H9 (cell line): Measurements from ENCODE around the gene RNF217. TPM values are rescaled to one million over a fixed set of nuclear protein-coding genes. Genes with fewer than 3 reads are reported as not detected.

Source experiments
- DNase-seq: peaks from one replicate; pipeline ENCODE4 v3.0.0-alpha.2; 2017
- H2AFZ ChIP-seq: one replicate; pipeline ENCODE4 v1.6.1; 2013; ENCODE audit warnings: mild to moderate bottlenecking, low read length, control low read depth, moderate library complexity
- H2AK5ac ChIP-seq: 2 replicates; pipeline ENCODE4 v1.6.1; 2013; ENCODE audit warnings: low read length, control low read depth, mixed read lengths; ENCODE audit not compliant: insufficient read length
- H2BK120ac ChIP-seq: one replicate; pipeline ENCODE4 v1.6.1; 2013; ENCODE audit warnings: low read depth, mild to moderate bottlenecking, low read length, control low read depth, inconsistent platforms; ENCODE audit not compliant: poor library complexity, severe bottlenecking
- H2BK12ac ChIP-seq: 2 replicates; pipeline ENCODE4 v1.6.1; 2013; ENCODE audit warnings: low read length, control low read depth, mixed read lengths, low read depth; ENCODE audit not compliant: insufficient read length
- H2BK15ac ChIP-seq: 2 replicates; pipeline ENCODE4 v1.6.1; 2013; ENCODE audit warnings: low read depth, low read length, control low read depth
- H2BK20ac ChIP-seq: one replicate; pipeline ENCODE4 v1.6.1; 2013; ENCODE audit warnings: low read depth, mild to moderate bottlenecking, low read length, control low read depth, inconsistent platforms; ENCODE audit not compliant: poor library complexity, severe bottlenecking
- H2BK5ac ChIP-seq: 2 replicates; pipeline ENCODE4 v1.6.1; 2013; ENCODE audit warnings: low read length, control low read depth, mixed read lengths; ENCODE audit not compliant: insufficient read length
- H3K14ac ChIP-seq: 2 replicates; pipeline ENCODE4 v1.6.1; 2013; ENCODE audit warnings: low read length, control low read depth; ENCODE audit not compliant: insufficient read depth
- H3K18ac ChIP-seq: 2 replicates; pipeline ENCODE4 v1.6.1; 2013; ENCODE audit warnings: low read depth, mild to moderate bottlenecking, mixed read lengths, low read length, control low read depth; ENCODE audit not compliant: insufficient read length
- H3K23ac ChIP-seq: 2 replicates; pipeline ENCODE4 v1.6.1; 2013; ENCODE audit warnings: low read length, control low read depth, mixed read lengths, low read depth; ENCODE audit not compliant: insufficient read length
- H3K23me2 ChIP-seq: 2 replicates; pipeline ENCODE4 v1.6.1; 2013; ENCODE audit warnings: low read depth, mild to moderate bottlenecking, mixed read lengths, low read length, control low read depth; ENCODE audit not compliant: insufficient read length, poor library complexity, severe bottlenecking
- H3K27ac ChIP-seq: 2 replicates; pipeline ENCODE4 v1.5.1; 2013; ENCODE audit warnings: low read length, control low read depth, mixed read lengths, low read depth; ENCODE audit not compliant: insufficient read length
- H3K27me3 ChIP-seq: 2 replicates; pipeline ENCODE4 v1.6.1; 2013; ENCODE audit warnings: low read length, control low read depth, inconsistent platforms; ENCODE audit not compliant: insufficient read depth
- H3K4ac ChIP-seq: 2 replicates; pipeline ENCODE4 v1.6.1; 2013; ENCODE audit warnings: low read depth, mild to moderate bottlenecking, control low read depth, inconsistent platforms, low read length, moderate library complexity
- H3K4me1 ChIP-seq: 2 replicates; pipeline ENCODE4 v1.6.1; 2013; ENCODE audit warnings: low read length, control low read depth, inconsistent platforms; ENCODE audit not compliant: insufficient read depth
- H3K4me2 ChIP-seq: 2 replicates; pipeline ENCODE4 v1.6.1; 2013; ENCODE audit warnings: low read length, control low read depth, mixed read lengths; ENCODE audit not compliant: insufficient read length, insufficient read depth
- H3K56ac ChIP-seq: 2 replicates; pipeline ENCODE4 v1.6.1; 2013; ENCODE audit warnings: low read depth, mild to moderate bottlenecking, mixed read lengths, low read length, control low read depth; ENCODE audit not compliant: insufficient read length
- H3K79me1 ChIP-seq: 2 replicates; pipeline ENCODE4 v1.6.1; 2013; ENCODE audit warnings: low read depth, mild to moderate bottlenecking, moderate library complexity, low read length, control low read depth, inconsistent platforms; ENCODE audit not compliant: insufficient read depth, poor library complexity, severe bottlenecking
- H3K79me2 ChIP-seq: 2 replicates; pipeline ENCODE4 v1.6.1; 2013; ENCODE audit warnings: low read length, control low read depth, inconsistent platforms; ENCODE audit not compliant: insufficient read depth
- H3K9ac ChIP-seq: 2 replicates; pipeline ENCODE4 v1.6.1; 2013; ENCODE audit warnings: low read length, control low read depth, mixed read lengths; ENCODE audit not compliant: insufficient read length; ENCODE audit errors: extremely low read depth
- H3K9me3 ChIP-seq: one replicate; pipeline ENCODE4 v1.6.1; 2013; ENCODE audit warnings: low read depth, low read length, inconsistent platforms; ENCODE audit not compliant: control insufficient read depth
- H3T11ph ChIP-seq: one replicate; pipeline ENCODE4 v1.6.1; 2013; ENCODE audit warnings: mild to moderate bottlenecking, low read length, control low read depth, inconsistent platforms
- H4K20me1 ChIP-seq: one replicate; pipeline ENCODE4 v1.6.1; 2013; ENCODE audit not compliant: control insufficient read depth, insufficient read length, insufficient read depth
- H4K5ac ChIP-seq: 2 replicates; pipeline ENCODE4 v1.6.1; 2013; ENCODE audit warnings: low read depth, mild to moderate bottlenecking, mixed read lengths, low read length, control low read depth; ENCODE audit not compliant: insufficient read length
- H4K8ac ChIP-seq: replicated peaks from 2 replicates; pipeline ENCODE4 v1.6.1; 2013; ENCODE audit warnings: low read length, control low read depth, mixed read lengths, low read depth; ENCODE audit not compliant: insufficient read length
- H4K91ac ChIP-seq: 2 replicates; pipeline ENCODE4 v1.6.1; 2013; ENCODE audit warnings: low read depth, mild to moderate bottlenecking, moderate library complexity, mixed read lengths, low read length, control low read depth; ENCODE audit not compliant: insufficient read length
- H3K27ac Mint-ChIP-seq, 3 experiments: 2 replicates in 2 of 3; 3 replicates in 1 of 3; pipeline ENCODE4 v1.8.0; 2020 to 2021; ENCODE audit warnings: mixed read lengths in 3 of 3, mild to moderate bottlenecking in 1 of 3, moderate library complexity in 1 of 3
- H3K27me3 Mint-ChIP-seq: 2 replicates; pipeline ENCODE4 v1.8.0; 2021; ENCODE audit warnings: low read depth, mild to moderate bottlenecking, moderate library complexity, mixed read lengths
- H3K36me3 Mint-ChIP-seq, 3 experiments: 2 replicates in 2 of 3; 3 replicates in 1 of 3; pipeline ENCODE4 v1.8.0; 2020 to 2021; ENCODE audit warnings: low read depth in 3 of 3, mixed read lengths in 3 of 3; ENCODE audit not compliant: insufficient read depth in 1 of 3
- H3K4me1 Mint-ChIP-seq, 2 experiments: 2 replicates each; pipeline ENCODE4 v1.8.0; 2020; ENCODE audit warnings: mixed read lengths in 2 of 2
- H3K4me3 Mint-ChIP-seq, 2 experiments: 2 replicates in 1 of 2; 3 replicates in 1 of 2; pipeline ENCODE4 v1.8.0; 2020 to 2021; ENCODE audit warnings: mild to moderate bottlenecking in 2 of 2, mixed read lengths in 2 of 2, moderate library complexity in 1 of 2
- H3K9me3 Mint-ChIP-seq, 2 experiments: 2 replicates in 1 of 2; 3 replicates in 1 of 2; pipeline ENCODE4 v1.8.0; 2020; ENCODE audit warnings: mild to moderate bottlenecking in 2 of 2, mixed read lengths in 2 of 2, moderate library complexity in 1 of 2
- CTCF ChIP-seq: fragments of 200-600 bp; sonication (generic); conservative IDR thresholded peaks from 3 replicates; pipeline ENCODE4 v1.8.0; 2021; ENCODE audit warnings: antibody characterized with exemption, mild to moderate bottlenecking
- WGBS: extraction: QIAGEN DNeasy Blood & Tissue Kit; methylation state at CpG from one replicate; pipeline ENCODE4 v1.1.7; 2013; ENCODE audit warnings: missing lambda C conversion rate, low lambda C conversion rate, mixed read lengths; ENCODE audit not compliant: insufficient read length; ENCODE audit errors: extremely low coverage; 5-methylcytosine and 5-hydroxymethylcytosine counted together
- total RNA-seq: library from RNA; stranded (reverse); gene quantifications from 2 replicates; pipeline ENCODE4 v1.2.1, GENCODE V29; 2021

The RNF217 gene
- total RNA-seq, 1 experiment from 2014 or later = 9.6 TPM

GRCh38 chr6:125116170-125116569, 153.9 kb downstream of the RNF217 start:
- Histone ChIP-seq H3K56ac (no peak overlapping the region), H3K9me3 (no peaks in the 10 kb centered on the region), H3K9ac (no peak overlapping the region), H3K23me2 (no peaks in the 10 kb centered on the region), H2AFZ (no peak overlapping the region), H2BK15ac (no peak overlapping the region), H3K18ac (no peak overlapping the region), H3K23ac (no peak overlapping the region), H3T11ph (no peak overlapping the region), H2BK12ac (no peak overlapping the region), H3K79me1 (no peaks in the 10 kb centered on the region), H4K91ac (no peak overlapping the region), H2BK20ac (no peak overlapping the region), H3K4me2 (no peak overlapping the region), H2BK5ac (no peak overlapping the region), H3K4me1 (no peaks in the 10 kb centered on the region), H4K5ac (no peak overlapping the region), H3K4ac (no peak overlapping the region), H3K27me3 (no peaks in the 10 kb centered on the region), H3K27ac (no peak overlapping the region), H3K79me2 (no peaks in the 10 kb centered on the region), H2BK120ac (no peak overlapping the region), H4K20me1 (no peaks in the 10 kb centered on the region), H2AK5ac (no peak overlapping the region), H4K8ac (no peak overlapping the region), H3K14ac (no peak overlapping the region)
- peaks cover 14% of the 10 kb centered on the region in 2 experiments for H3K9me3 Mint-ChIP-seq
- H3K4me3 Mint-ChIP-seq = no peak overlapping the region
- H3K36me3 Mint-ChIP-seq = peaks cover 3 to 15% (median 6%) of the 10 kb centered on the region in 3 experiments
- H3K27ac Mint-ChIP-seq = no peak overlapping the region; a peak in 1 of 7 replicates
- no CpG with 5 or more reads among the region's 1 CpG for WGBS
- DNase-seq = no peak
- no peak for TF ChIP-seq CTCF
- no peaks in the 10 kb centered on the region for H3K27me3 Mint-ChIP-seq
- peaks cover 12 to 15% of the 10 kb centered on the region in 2 experiments for H3K4me1 Mint-ChIP-seq
